Measurements from ENCODE around the gene C16orf92. TPM values are rescaled to one million over a fixed set of nuclear protein-coding genes. Genes with fewer than 3 reads are reported as not detected.
A peak's percentile ranks its signal among the peaks of the same experiment; 100 is the strongest.
"Not testable (repeated sequence)": the region's sequence is repeated elsewhere in the genome, so short reads cannot be mapped to it uniquely, and the experiment has no call there.

Gene C16orf92
- total and polyA plus RNA-seq, 2 donors (not counting 3 experiments of a cell fraction or from before 2014, with no cell fraction given) = not detected

- H3K27me3 ChIP-seq (ENCODE audit: control insufficient read depth in 2 of 2, insufficient read depth in 2 of 2, low read length in 2 of 2) = peaks cover 19 to 28% of the 10 kb centered on the region in 2 experiments
These were observed 11.1 kb upstream of the C16orf92 start for GRCh38 chr16:30011714-30012504.

GRCh38 chr16:30012598-30012997, 10.4 kb upstream of the C16orf92 start:
- H3K9me3 ChIP-seq (replicated peaks; ENCODE audit: control insufficient read depth, insufficient read depth, low read length); H4K20me1 ChIP-seq (replicated peaks; ENCODE audit: control insufficient read depth, extremely low read depth, insufficient read depth, low read length); FAIRE-seq; H3K4me1 ChIP-seq (ENCODE audit: control insufficient read depth, extremely low read depth, insufficient read depth, low read length); intact Hi-C loops (cut with micrococcal nuclease); dilution Hi-C loops (cut with MboI; ENCODE audit: extremely low pct_ligation_motif_present, low sequenced_read_pairs); DNase-seq (ENCODE audit: low read depth, low spot score); H3K79me2 ChIP-seq (ENCODE audit: control insufficient read depth, insufficient read depth, low read length); H2AFZ ChIP-seq (ENCODE audit: low read depth, low read length); H3K4me2 ChIP-seq (ENCODE audit: insufficient read depth, low read length); H3K9me1 ChIP-seq (replicated peaks; ENCODE audit: control insufficient read depth, extremely low read depth, insufficient read depth, low read length); H3K36me3 ChIP-seq (ENCODE audit: control insufficient read depth in 2 of 2, extremely low read depth in 1 of 2, insufficient read depth in 2 of 2, low read length in 2 of 2); H3K27ac ChIP-seq (ENCODE audit: insufficient read depth, low read depth, low read length); H3K4me3 ChIP-seq (replicated peaks in 1 of 3; ENCODE audit: insufficient read depth in 1 of 3, low read depth in 1 of 3, low read length in 3 of 3); CTCF ChIA-PET; H3K9ac ChIP-seq (replicated peaks; ENCODE audit: extremely low read depth, insufficient read depth, low read length); BruUV-seq (replicated peaks): not testable (repeated sequence)
- H3K27me3 ChIP-seq (ENCODE audit: control insufficient read depth in 2 of 2, insufficient read depth in 2 of 2, low read length in 2 of 2) = peaks cover 19 to 28% of the 10 kb centered on the region in 2 experiments
- POLR2A ChIA-PET = interaction anchor here (0.7 kb wide), 2 partner anchors 97 to 248 kb away, joined by 4 to 7 read pairs; no protein-coding TSS in a partner anchor

More at GRCh38 chr16:30011714-30012504, 11.1 kb upstream of the C16orf92 start:
- Histone ChIP-seq H3K4me2 (ENCODE audit: insufficient read depth, low read length) (no peak overlapping the region), H3K9me1 (replicated peaks; ENCODE audit: control insufficient read depth, extremely low read depth, insufficient read depth, low read length) (no peaks in the 10 kb centered on the region), H2AFZ (ENCODE audit: low read depth, low read length) (no peak overlapping the region), H3K4me3 (replicated peaks in 1 of 3; ENCODE audit: insufficient read depth in 1 of 3, low read depth in 1 of 3, low read length in 3 of 3) (no peak overlapping the region), H3K4me1 (ENCODE audit: control insufficient read depth, extremely low read depth, insufficient read depth, low read length) (peaks cover 2% of the 10 kb centered on the region), H4K20me1 (replicated peaks; ENCODE audit: control insufficient read depth, extremely low read depth, insufficient read depth, low read length) (no peaks in the 10 kb centered on the region), H3K27ac (ENCODE audit: insufficient read depth, low read depth, low read length) (no peak overlapping the region), H3K79me2 (ENCODE audit: control insufficient read depth, insufficient read depth, low read length) (no peaks in the 10 kb centered on the region), H3K36me3 (ENCODE audit: control insufficient read depth in 2 of 2, extremely low read depth in 1 of 2, insufficient read depth in 2 of 2, low read length in 2 of 2) (no peaks in the 10 kb centered on the region), H3K9ac (replicated peaks; ENCODE audit: extremely low read depth, insufficient read depth, low read length) (no peak overlapping the region), H3K9me3 (replicated peaks; ENCODE audit: control insufficient read depth, insufficient read depth, low read length) (no peaks in the 10 kb centered on the region)
- DNase-seq (ENCODE audit: low read depth, low spot score) (no peak), FAIRE-seq (no peak)
- CTCF ChIA-PET = interaction anchor here (0.6 kb wide), 1 partner anchor 316 kb away, joined by 4 read pairs; no protein-coding TSS in a partner anchor
- TF ChIP-seq POLR2A (IDR thresholded peaks at IDR 0.05; ENCODE audit: low read depth, low read length) (no peak), JUN (IDR thresholded peaks at IDR 0.05; ENCODE audit: borderline replicate concordance, insufficient read depth, insufficient read length, low read depth) (no peak), EZH2 (IDR thresholded peaks at IDR 0.05; ENCODE audit: borderline replicate concordance, low read depth, low read length, severe bottlenecking) (peak; percentile 84)
- no TSS peak for BruUV-seq (replicated peaks)
- intact Hi-C loops (cut with micrococcal nuclease) (no loop called here), dilution Hi-C loops (cut with MboI; ENCODE audit: extremely low pct_ligation_motif_present, low sequenced_read_pairs) (no loop called here)
- POLR2A ChIA-PET = interaction anchor here (0.7 kb wide), 1 partner anchor 97 kb away, joined by 7 read pairs; no protein-coding TSS in a partner anchor

- peaks cover 11 to 16% of the 10 kb centered on the region in 2 experiments for H3K27me3 ChIP-seq (ENCODE audit: control insufficient read depth in 2 of 2, insufficient read depth in 2 of 2, low read length in 2 of 2)
- H2AFZ ChIP-seq (ENCODE audit: low read depth, low read length); H4K20me1 ChIP-seq (replicated peaks; ENCODE audit: control insufficient read depth, extremely low read depth, insufficient read depth, low read length); DNase-seq (ENCODE audit: low read depth, low spot score); H3K4me3 ChIP-seq (replicated peaks in 1 of 3; ENCODE audit: insufficient read depth in 1 of 3, low read depth in 1 of 3, low read length in 3 of 3); H3K9ac ChIP-seq (replicated peaks; ENCODE audit: extremely low read depth, insufficient read depth, low read length); H3K4me2 ChIP-seq (ENCODE audit: insufficient read depth, low read length); H3K9me3 ChIP-seq (replicated peaks; ENCODE audit: control insufficient read depth, insufficient read depth, low read length); POLR2A ChIA-PET; dilution Hi-C loops (cut with MboI; ENCODE audit: extremely low pct_ligation_motif_present, low sequenced_read_pairs); H3K27ac ChIP-seq (ENCODE audit: insufficient read depth, low read depth, low read length); intact Hi-C loops (cut with micrococcal nuclease); H3K36me3 ChIP-seq (ENCODE audit: control insufficient read depth in 2 of 2, extremely low read depth in 1 of 2, insufficient read depth in 2 of 2, low read length in 2 of 2); FAIRE-seq; BruUV-seq (replicated peaks); H3K4me1 ChIP-seq (ENCODE audit: control insufficient read depth, extremely low read depth, insufficient read depth, low read length); H3K9me1 ChIP-seq (replicated peaks; ENCODE audit: control insufficient read depth, extremely low read depth, insufficient read depth, low read length); H3K79me2 ChIP-seq (ENCODE audit: control insufficient read depth, insufficient read depth, low read length): not testable (repeated sequence)
- CTCF ChIA-PET = interaction anchor here (0.6 to 2.3 kb wide), 3 partner anchors 10 to 42 kb away, joined by 3 to 7 read pairs (median 3); partner anchors contain the start of gene TAOK2
These were observed 7.5 kb upstream of the C16orf92 start for GRCh38 chr16:30015450-30015849.

Data from endothelial cell of umbilical vein (primary cell).